H1 (cell line): ENCODE data around the gene RRM2. TPM values are rescaled to one million over a fixed set of nuclear protein-coding genes. Genes with fewer than 3 reads are reported as not detected.

Experiments used
- CTCF ChIA-PET: fragments of 300-600 bp; sonication (Branson Sonifier 250); formaldehyde crosslinking; loops from one replicate; lab custom pipeline; 2021; ENCODE audit not compliant: partially characterized antibody; lab: Charles Lee
- POLR2A ChIA-PET: fragments of 300-600 bp; sonication (Branson Sonifier 250); formaldehyde crosslinking; loops from one replicate; lab custom pipeline; 2021; ENCODE audit warnings: inconsistent platforms; ENCODE audit not compliant: partially characterized antibody; lab: Charles Lee
- DNase-seq, 2 experiments: peaks; one replicate each; pipeline versions ENCODE4 v3.0.0 to v3.0.0-alpha.2; 2010 to 2022; ENCODE audit warnings: low spot score in 2 of 2, low read depth in 1 of 2, mixed read lengths in 1 of 2
- FAIRE-seq: peaks from 2 replicates; lab custom pipeline; 2011; peaks lifted over from hg19 to GRCh38; lab: Jason Lieb, UNC
- H2AFZ ChIP-seq: 2 replicates; pipeline ENCODE4 v1.8.1; 2012; ENCODE audit warnings: low read length, inconsistent platforms
- H2AK5ac ChIP-seq: 2 replicates; pipeline ENCODE4 v1.6.1; 2013; ENCODE audit warnings: low read depth, low read length
- H2BK120ac ChIP-seq: replicated peaks from 2 replicates; pipeline ENCODE3; 2013; ENCODE audit warnings: low read depth, low read length, inconsistent platforms
- H2BK12ac ChIP-seq: 2 replicates; pipeline ENCODE4 v1.6.1; 2013; ENCODE audit warnings: low read depth, low read length
- H2BK15ac ChIP-seq: 2 replicates; pipeline ENCODE4 v1.6.1; 2013; ENCODE audit warnings: low read length
- H2BK20ac ChIP-seq: 2 replicates; pipeline ENCODE4 v1.6.1; 2013; ENCODE audit warnings: low read length
- H2BK5ac ChIP-seq: 2 replicates; pipeline ENCODE4 v1.6.1; 2013; ENCODE audit warnings: low read depth, low read length
- H3K14ac ChIP-seq: 2 replicates; pipeline ENCODE4 v1.6.1; 2013; ENCODE audit warnings: inconsistent platforms; ENCODE audit not compliant: insufficient read length
- H3K18ac ChIP-seq: 2 replicates; pipeline ENCODE4 v1.6.1; 2013; ENCODE audit warnings: low read length; ENCODE audit errors: extremely low read depth
- H3K23ac ChIP-seq: 2 replicates; pipeline ENCODE4 v1.6.1; 2013; ENCODE audit warnings: inconsistent platforms; ENCODE audit not compliant: insufficient read length
- H3K23me2 ChIP-seq: 2 replicates; pipeline ENCODE4 v1.6.1; 2013; ENCODE audit warnings: low read depth, low read length
- H3K27ac ChIP-seq: 2 replicates; pipeline ENCODE4 v1.6.1; 2011; ENCODE audit warnings: low read depth, low read length, inconsistent platforms
- H3K27me3 ChIP-seq, 4 experiments: replicated peaks in 1 of 4; 1 replicate in 1 of 4; 2 replicates in 3 of 4; pipeline versions ENCODE4 v1.6.1 to v1.8.1; 2011 to 2013; ENCODE audit warnings: low read length in 3 of 4, mild to moderate bottlenecking in 3 of 4, inconsistent platforms in 2 of 4, mixed read lengths in 2 of 4, moderate library complexity in 1 of 4; ENCODE audit not compliant: control insufficient read depth in 3 of 4, insufficient read depth in 3 of 4; ENCODE audit errors: extremely low read depth in 1 of 4
- H3K36me3 ChIP-seq, 4 experiments: 2 replicates each; pipeline versions ENCODE4 v1.6.1 to v1.8.1; 2011 to 2013; ENCODE audit warnings: mild to moderate bottlenecking in 4 of 4, low read length in 3 of 4, moderate library complexity in 2 of 4, control low read depth in 1 of 4, inconsistent platforms in 1 of 4; ENCODE audit not compliant: insufficient read depth in 4 of 4, control insufficient read depth in 2 of 4
- H3K4ac ChIP-seq: replicated peaks from 2 replicates; pipeline ENCODE3; 2013; ENCODE audit warnings: low read length, low read depth, mixed read lengths, inconsistent platforms; ENCODE audit not compliant: insufficient read length
- H3K4me1 ChIP-seq, 4 experiments: replicated peaks in 1 of 4; 1 replicate in 1 of 4; 2 replicates in 3 of 4; pipeline versions ENCODE4 v1.6.1 to v1.8.1; 2011 to 2013; ENCODE audit warnings: low read length in 3 of 4, inconsistent platforms in 2 of 4, mixed read lengths in 1 of 4; ENCODE audit not compliant: insufficient read depth in 4 of 4, control insufficient read depth in 3 of 4
- H3K4me2 ChIP-seq, 2 experiments: 2 replicates each; pipeline versions ENCODE4 v1.6.1 to v1.8.1; 2011 to 2013; ENCODE audit warnings: low read depth in 2 of 2, low read length in 2 of 2, control low read depth in 1 of 2, inconsistent platforms in 1 of 2, mild to moderate bottlenecking in 1 of 2; ENCODE audit not compliant: insufficient read depth in 1 of 2
- H3K4me3 ChIP-seq, 4 experiments: fragments of 200-600, 300-600 bp in 1 of 4; sonication (generic), shearing (Covaris generic), sonication (Bioruptor Twin) in 1 of 4; 2 replicates each; pipeline versions ENCODE4 v1.5.1 to v1.8.1; 2011 to 2016; ENCODE audit warnings: low read length in 4 of 4, low read depth in 3 of 4, control low read depth in 2 of 4, inconsistent platforms in 2 of 4, mild to moderate bottlenecking in 2 of 4, mixed read lengths in 1 of 4, moderate library complexity in 1 of 4; ENCODE audit not compliant: insufficient read depth in 2 of 4; ENCODE audit errors: extremely low read depth in 1 of 4
- H3K56ac ChIP-seq: replicated peaks from 2 replicates; pipeline ENCODE3; 2013; ENCODE audit warnings: low read depth, mild to moderate bottlenecking, mixed read lengths, low read length, inconsistent platforms; ENCODE audit not compliant: insufficient read length
- H3K79me1 ChIP-seq: 2 replicates; pipeline ENCODE4 v1.6.1; 2013; ENCODE audit warnings: low read depth, low read length, control low read depth
- H3K79me2 ChIP-seq, 2 experiments: 2 replicates each; pipeline versions ENCODE4 v1.6.1 to v1.8.1; 2012 to 2013; ENCODE audit warnings: low read length in 2 of 2, mild to moderate bottlenecking in 2 of 2, inconsistent platforms in 1 of 2; ENCODE audit not compliant: insufficient read depth in 2 of 2, control insufficient read depth in 1 of 2
- H3K9ac ChIP-seq, 4 experiments: replicated peaks in 1 of 4; 1 replicate in 1 of 4; 2 replicates in 3 of 4; pipeline versions ENCODE4 v1.6.1 to v1.8.1; 2011 to 2013; ENCODE audit warnings: low read depth in 3 of 4, low read length in 3 of 4, control low read depth in 2 of 4, mild to moderate bottlenecking in 2 of 4, moderate library complexity in 2 of 4, inconsistent platforms in 1 of 4; ENCODE audit errors: extremely low read depth in 1 of 4
- H3K9me3 ChIP-seq, 2 experiments: 2 replicates each; pipeline versions ENCODE4 v1.6.1 to v1.8.1; 2012 to 2013; ENCODE audit warnings: mild to moderate bottlenecking in 2 of 2, moderate library complexity in 2 of 2, control low read depth in 1 of 2, inconsistent platforms in 1 of 2, low read depth in 1 of 2, low read length in 1 of 2, mixed read lengths in 1 of 2; ENCODE audit not compliant: insufficient read depth in 2 of 2
- H4K20me1 ChIP-seq, 2 experiments: replicated peaks in 1 of 2; 2 replicates each; pipeline versions ENCODE3 to v1.8.1; 2011 to 2013; ENCODE audit warnings: inconsistent platforms in 2 of 2, low read length in 2 of 2, mild to moderate bottlenecking in 1 of 2; ENCODE audit not compliant: insufficient read depth in 2 of 2, control insufficient read depth in 1 of 2
- H4K5ac ChIP-seq: 2 replicates; pipeline ENCODE4 v1.6.1; 2013; ENCODE audit warnings: low read length, low read depth, mixed read lengths, inconsistent platforms; ENCODE audit not compliant: insufficient read length
- H4K8ac ChIP-seq: 2 replicates; pipeline ENCODE4 v1.8.0; 2013; ENCODE audit warnings: mild to moderate bottlenecking, moderate library complexity, low read length, inconsistent platforms; ENCODE audit not compliant: insufficient read depth; ENCODE audit errors: extremely low read depth
- H4K91ac ChIP-seq: replicated peaks from 2 replicates; pipeline ENCODE3; 2013; ENCODE audit warnings: low read length, mixed read lengths, inconsistent platforms; ENCODE audit not compliant: insufficient read length
- BCL11A ChIP-seq, 2 experiments: IDR thresholded peaks; one replicate each; pipeline ENCODE4 v1.6.1; 2011; ENCODE audit warnings: low read depth in 2 of 2, low read length in 2 of 2, mild to moderate bottlenecking in 2 of 2
- RAD21 ChIP-seq, 2 experiments: IDR thresholded peaks in 1 of 2; conservative IDR thresholded peaks in 1 of 2; 2 replicates each; pipeline ENCODE4 v1.6.1; 2011; ENCODE audit warnings: low read depth in 2 of 2, low read length in 2 of 2, improper control_type of control experiment in 1 of 2, inconsistent platforms in 1 of 2, mild to moderate bottlenecking in 1 of 2, moderate library complexity in 1 of 2
- WGBS, 2 experiments: shearing (Covaris generic) in 1 of 2; methylation state at CpG; one replicate each; pipeline versions ENCODE4 v1.1.6 to v1.1.7; 2013 to 2015; ENCODE audit warnings: low lambda C conversion rate in 2 of 2, mixed read lengths in 2 of 2, inconsistent platforms in 1 of 2, low coverage in 1 of 2, missing lambda C conversion rate in 1 of 2; ENCODE audit not compliant: insufficient replicate concordance in 2 of 2, insufficient coverage in 1 of 2, insufficient read length in 1 of 2; ENCODE audit errors: extremely low coverage in 1 of 2, missing lambda C conversion rate in 1 of 2; 5-methylcytosine and 5-hydroxymethylcytosine counted together
- polyA plus RNA-seq, 7 experiments: library from polyadenylated mRNA; depleted of rRNA in 3 of 7; stranded (reverse) in 5 of 7; unstranded in 2 of 7; fragments of >200 nt in 5 of 7; fragments of 200-250 nt in 2 of 7; gene quantifications; 1 replicate in 5 of 7; 2 replicates in 1 of 7; 4 replicates in 1 of 7; pipeline versions ENCODE4 v1.2.1 to v1.2.3, GENCODE V29; 2011 to 2013; ENCODE audit warnings: missing spikeins in 2 of 7, mixed read lengths in 2 of 7
- total RNA-seq: library from RNA; stranded (reverse); fragmentation: NEBNext Ultra II Directional; extraction: Animal tissue kit (Norgen Biotek cat#: 25700); gene quantifications from 2 replicates; pipeline ENCODE4 v1.2.1, GENCODE V29; 2021
- TF ChIP-seq, protein P1 (sequence below), 3 experiments: IDR thresholded peaks; 1 replicate in 2 of 3; 2 replicates in 1 of 3; pipeline versions ENCODE4 v1.5.1 to v1.6.1; 2011; ENCODE audit warnings: low read length in 3 of 3, mild to moderate bottlenecking in 3 of 3, inconsistent platforms in 2 of 3, low read depth in 1 of 3, moderate library complexity in 1 of 3; ENCODE audit not compliant: insufficient read depth in 1 of 3; ENCODE audit errors: control extremely low read depth in 1 of 3

RRM2 gene
- total and polyA plus RNA-seq, 2 of the 8 experiments (the other 6 are each of a cell fraction or from before 2014, with no cell fraction given), result 37.7 to 215 TPM

DNA sequence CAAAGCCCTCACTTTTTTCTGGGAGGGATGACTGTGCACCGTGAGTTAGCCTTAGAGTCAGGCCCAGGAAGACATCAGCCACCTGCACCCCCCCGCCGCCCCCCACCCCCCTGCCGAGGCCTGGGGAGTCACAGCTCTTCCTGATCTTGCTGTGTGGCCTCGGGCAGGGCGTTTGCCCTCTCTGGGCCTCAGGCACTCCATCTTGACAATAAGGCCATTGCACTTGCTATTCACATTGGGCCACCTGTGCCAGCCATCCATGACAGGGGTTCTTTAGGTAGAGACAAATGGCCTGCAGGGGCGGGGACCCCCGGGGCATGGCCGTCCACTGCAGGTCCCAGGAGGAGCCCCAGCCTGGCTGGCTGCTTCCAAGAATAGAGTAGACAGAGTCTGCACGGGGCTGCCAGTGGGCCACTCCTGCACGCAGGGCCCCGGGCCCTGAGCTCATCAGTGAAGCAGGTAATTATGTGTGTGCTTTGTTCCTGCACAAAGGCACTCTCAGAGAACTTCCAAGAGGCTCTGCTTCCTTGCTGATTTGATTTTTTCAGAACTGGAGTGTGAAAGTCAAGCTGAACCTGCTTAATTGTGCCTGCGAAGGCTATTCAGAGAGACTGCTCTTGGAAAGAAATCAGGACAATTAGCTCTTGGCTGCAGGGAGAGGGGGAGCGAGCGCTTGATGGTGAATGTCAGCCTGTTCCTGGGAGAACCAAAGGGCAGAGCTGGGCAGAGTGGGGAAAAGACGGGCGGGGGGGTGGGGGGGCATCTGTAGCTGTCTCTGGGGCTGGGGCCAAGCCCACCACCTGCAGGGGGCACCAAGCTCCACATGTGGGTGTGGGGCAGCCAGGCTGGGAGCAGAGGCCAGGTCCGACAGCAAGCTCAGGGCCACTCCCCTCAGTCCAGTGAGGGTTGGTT, 40.3 kb downstream of the RRM2 start:
- no peak overlapping the region for H4K5ac ChIP-seq
- no peak overlapping the region for H3K4ac ChIP-seq
- H2BK5ac ChIP-seq, result no peak overlapping the region
- DNase-seq, result no peak
- no peak overlapping the region for H2BK120ac ChIP-seq
- ChIA-PET CTCF (interaction anchor here (0.9 to 17.7 kb wide), 14 partner anchors 10 to 272 kb away, joined by 3 to 169 read pairs (median 4); no protein-coding TSS in a partner anchor), POLR2A (interaction anchor here (1.2 to 1.8 kb wide), 2 partner anchors 28 to 35 kb away, joined by 4 to 5 read pairs; no protein-coding TSS in a partner anchor)
- H4K91ac ChIP-seq, result no peak overlapping the region
- H3K4me1 ChIP-seq, result peaks cover 0 to 7% (median 0%) of the 10 kb centered on the region in 4 experiments; a peak in 1 of 7 replicates
- no peak overlapping the region for H2BK20ac ChIP-seq
- no peaks in the 10 kb centered on the region for H3K9me3 ChIP-seq
- FAIRE-seq, result no peak
- H3K4me2 ChIP-seq, result no peak overlapping the region
- H2AK5ac ChIP-seq, result no peak overlapping the region
- H2BK12ac ChIP-seq, result no peak overlapping the region
- H3K18ac ChIP-seq, result no peak overlapping the region
- no peak overlapping the region for H3K14ac ChIP-seq
- no peaks in the 10 kb centered on the region for H3K27me3 ChIP-seq
- H3K56ac ChIP-seq, result no peak overlapping the region
- no peaks in the 10 kb centered on the region for H3K79me2 ChIP-seq
- no peak overlapping the region for H2AFZ ChIP-seq
- H4K8ac ChIP-seq, result peak overlapping the region; percentile 40; the same call in 1 of the 2 replicates
- no peaks in the 10 kb centered on the region for H3K79me1 ChIP-seq
- no peak overlapping the region for H3K4me3 ChIP-seq
- TF ChIP-seq, protein P1, sequence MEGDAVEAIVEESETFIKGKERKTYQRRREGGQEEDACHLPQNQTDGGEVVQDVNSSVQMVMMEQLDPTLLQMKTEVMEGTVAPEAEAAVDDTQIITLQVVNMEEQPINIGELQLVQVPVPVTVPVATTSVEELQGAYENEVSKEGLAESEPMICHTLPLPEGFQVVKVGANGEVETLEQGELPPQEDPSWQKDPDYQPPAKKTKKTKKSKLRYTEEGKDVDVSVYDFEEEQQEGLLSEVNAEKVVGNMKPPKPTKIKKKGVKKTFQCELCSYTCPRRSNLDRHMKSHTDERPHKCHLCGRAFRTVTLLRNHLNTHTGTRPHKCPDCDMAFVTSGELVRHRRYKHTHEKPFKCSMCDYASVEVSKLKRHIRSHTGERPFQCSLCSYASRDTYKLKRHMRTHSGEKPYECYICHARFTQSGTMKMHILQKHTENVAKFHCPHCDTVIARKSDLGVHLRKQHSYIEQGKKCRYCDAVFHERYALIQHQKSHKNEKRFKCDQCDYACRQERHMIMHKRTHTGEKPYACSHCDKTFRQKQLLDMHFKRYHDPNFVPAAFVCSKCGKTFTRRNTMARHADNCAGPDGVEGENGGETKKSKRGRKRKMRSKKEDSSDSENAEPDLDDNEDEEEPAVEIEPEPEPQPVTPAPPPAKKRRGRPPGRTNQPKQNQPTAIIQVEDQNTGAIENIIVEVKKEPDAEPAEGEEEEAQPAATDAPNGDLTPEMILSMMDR (IDR thresholded peaks at IDR 0.05; ENCODE audit: control extremely low read depth in 1 of 3, insufficient read depth in 1 of 3, low read depth in 1 of 3, low read length in 3 of 3), result peak; percentile 19 to 55 (median 36)
- no peak for TF ChIP-seq BCL11A (IDR thresholded peaks at IDR 0.05; ENCODE audit: low read depth in 2 of 2, low read length in 2 of 2)
- peak; percentile 39 to 44; a peak in 3 of 4 replicates for TF ChIP-seq RAD21 (IDR thresholded peaks at IDR 0.05 in 1 of 2, conservative IDR thresholded peaks at IDR 0.05 in 1 of 2; ENCODE audit: low read depth in 2 of 2, low read length in 2 of 2)
- H3K27ac ChIP-seq, result no peak overlapping the region
- H4K20me1 ChIP-seq, result peaks cover 2 to 7% of the 10 kb centered on the region in 2 experiments
- H3K9ac ChIP-seq, result no peak overlapping the region
- peaks cover 0 to 6% (median 0%) of the 10 kb centered on the region in 4 experiments; a peak in 2 of 8 replicates for H3K36me3 ChIP-seq
- H3K23ac ChIP-seq, result no peak overlapping the region
- WGBS, 2 experiments, result 83% methylated on average over 12 of the region's 18 CpGs; no CpG with 5 or more reads in 1 of the 2 experiments
- no peak overlapping the region for H2BK15ac ChIP-seq
- H3K23me2 ChIP-seq, result peaks cover 2% of the 10 kb centered on the region; the same call in 1 of the 2 replicates
